GM23338 (cell line): Measurements from ENCODE around the gene TFAP2A. TPM values are rescaled to one million over a fixed set of nuclear protein-coding genes. Genes with fewer than 3 reads are reported as not detected.

Experiments used
- ATAC-seq: fragments of 200-7000 bp; cut with Tn5 transposase; 3 replicates; pipeline ENCODE4 v1.9.1; 2020
- DNase-seq: peaks from one replicate; pipeline ENCODE4 v3.0.0-alpha.2; 2015; ENCODE audit warnings: low spot score
- H2AFZ ChIP-seq: fragments of 200-600 bp; sonication (generic); 2 replicates; pipeline ENCODE4 v1.8.0; 2016; ENCODE audit warnings: antibody characterized with exemption, mild to moderate bottlenecking, moderate library complexity
- H3F3A ChIP-seq: fragments of 200-600 bp; sonication (generic); replicated peaks from 2 replicates; pipeline ENCODE4 v1.8.0; 2017; ENCODE audit warnings: antibody characterized with exemption, mixed run types, low read depth
- H3K27ac ChIP-seq: fragments of 200-600 bp; sonication (generic); 2 replicates; pipeline ENCODE4 v1.6.1; 2016; ENCODE audit warnings: low read depth
- H3K27me3 ChIP-seq: fragments of 200-600 bp; sonication (generic); 2 replicates; pipeline ENCODE4 v1.8.0; 2016; ENCODE audit warnings: mild to moderate bottlenecking, mixed run types, moderate library complexity; ENCODE audit not compliant: insufficient read depth
- H3K36me3 ChIP-seq: fragments of 200-600 bp; sonication (generic); 2 replicates; pipeline ENCODE4 v1.8.0; 2016; ENCODE audit warnings: mild to moderate bottlenecking; ENCODE audit not compliant: insufficient read depth
- H3K4me1 ChIP-seq: fragments of 200-600 bp; sonication (generic); 2 replicates; pipeline ENCODE4 v1.8.0; 2016; ENCODE audit warnings: mild to moderate bottlenecking, moderate library complexity; ENCODE audit not compliant: insufficient read depth
- H3K4me2 ChIP-seq: fragments of 200-600 bp; sonication (generic); 2 replicates; pipeline ENCODE4 v1.7.1; 2017; ENCODE audit warnings: mixed run types
- H3K4me3 ChIP-seq: fragments of 200-600 bp; sonication (generic); 2 replicates; pipeline ENCODE4 v1.6.1; 2016; ENCODE audit warnings: mixed run types
- H3K79me2 ChIP-seq: fragments of 200-600 bp; sonication (generic); replicated peaks from 2 replicates; pipeline ENCODE4 v1.8.0; 2017; ENCODE audit warnings: mild to moderate bottlenecking; ENCODE audit not compliant: insufficient read depth
- H3K9me2 ChIP-seq: fragments of 200-600 bp; sonication (generic); 2 replicates; pipeline ENCODE4 v1.8.0; 2017; ENCODE audit not compliant: insufficient read depth
- H4K20me1 ChIP-seq: fragments of 200-600 bp; sonication (generic); replicated peaks from 2 replicates; pipeline ENCODE4 v1.8.0; 2017; ENCODE audit warnings: mild to moderate bottlenecking; ENCODE audit not compliant: insufficient read depth
- H3K27ac Mint-ChIP-seq: 2 replicates; pipeline ENCODE4 v1.8.0; 2020; ENCODE audit warnings: inconsistent platforms, mild to moderate bottlenecking, moderate library complexity, mixed read lengths
- H3K27me3 Mint-ChIP-seq: 3 replicates; pipeline ENCODE4 v1.8.0; 2022; ENCODE audit warnings: low read depth, mild to moderate bottlenecking, moderate library complexity, mixed read lengths, inconsistent platforms; ENCODE audit not compliant: insufficient read depth, poor library complexity
- H3K36me3 Mint-ChIP-seq: 3 replicates; pipeline ENCODE4 v1.8.0; 2021; ENCODE audit warnings: low read depth, mild to moderate bottlenecking, inconsistent platforms, moderate library complexity, mixed read lengths
- H3K4me1 Mint-ChIP-seq: 3 replicates; pipeline ENCODE4 v1.8.0; 2020; ENCODE audit warnings: mild to moderate bottlenecking, inconsistent platforms, mixed read lengths
- H3K4me3 Mint-ChIP-seq: 3 replicates; pipeline ENCODE4 v1.8.0; 2021; ENCODE audit warnings: moderate library complexity, mild to moderate bottlenecking, inconsistent platforms, mixed read lengths
- H3K9me3 Mint-ChIP-seq: 3 replicates; pipeline ENCODE4 v1.8.0; 2020; ENCODE audit warnings: moderate library complexity, mild to moderate bottlenecking, inconsistent platforms, mixed read lengths
- CREB1 ChIP-seq: fragments of 250-450 bp; sonication (Bioruptor Pico); IDR thresholded peaks from 2 replicates; pipeline ENCODE4 v1.5.0; 2020; ENCODE audit warnings: low read depth, mild to moderate bottlenecking, moderate library complexity
- CTCF ChIP-seq, 2 experiments: fragments of 200-600 bp in 1 of 2; sonication (generic) in 1 of 2; conservative IDR thresholded peaks; 2 replicates each; pipeline versions ENCODE4 v1.5.1 to v1.6.1; 2016 to 2017; ENCODE audit warnings: antibody characterized with exemption in 2 of 2, low read depth in 2 of 2, mild to moderate bottlenecking in 2 of 2, moderate library complexity in 1 of 2
- ETS1 ChIP-seq: IDR thresholded peaks from 2 replicates; pipeline ENCODE4 v1.6.1; 2016; ENCODE audit warnings: antibody characterized with exemption
- EZH2 ChIP-seq: fragments of 200-600 bp; sonication (generic); IDR thresholded peaks from one replicate; pipeline ENCODE4 v1.8.0; 2017; ENCODE audit warnings: antibody characterized with exemption, mild to moderate bottlenecking, low read depth; ENCODE audit not compliant: unreplicated experiment
- EZH2phosphoT487 ChIP-seq: fragments of 200-600 bp; sonication (generic); IDR thresholded peaks from one replicate; pipeline ENCODE4 v1.8.1; 2018; ENCODE audit warnings: antibody characterized with exemption; ENCODE audit not compliant: unreplicated experiment
- JUNB ChIP-seq: IDR thresholded peaks from one replicate; pipeline ENCODE4 v1.6.1; 2016; ENCODE audit warnings: antibody characterized with exemption; ENCODE audit not compliant: unreplicated experiment
- POLR2AphosphoS5 ChIP-seq: IDR thresholded peaks from 2 replicates; pipeline ENCODE4 v1.6.1; 2016; ENCODE audit warnings: antibody characterized with exemption, low read depth
- STAT1 ChIP-seq: IDR thresholded peaks from one replicate; pipeline ENCODE4 v1.6.1; 2016; ENCODE audit warnings: antibody characterized with exemption; ENCODE audit not compliant: unreplicated experiment
- ZNF331 ChIP-seq: fragments of 250-450 bp; sonication (Bioruptor Pico); IDR thresholded peaks from 2 replicates; pipeline ENCODE4 v1.5.0; 2020; ENCODE audit warnings: low read depth, mild to moderate bottlenecking, moderate library complexity
- ZNF462 ChIP-seq: fragments of 250-450 bp; sonication (Bioruptor Pico); IDR thresholded peaks from 2 replicates; pipeline ENCODE4 v1.5.0; 2020; ENCODE audit warnings: mild to moderate bottlenecking, moderate library complexity
- polyA plus RNA-seq: library from polyadenylated mRNA; unstranded; fragments of >200 nt; fragmentation: Nextera tagmentation; extraction: Ambion mirVana; gene quantifications from 2 replicates; pipeline ENCODE4 v1.2.1, GENCODE V29; 2016
- total RNA-seq: library from RNA; depleted of rRNA; stranded (reverse); fragments of >200 nt; shearing (Covaris generic); gene quantifications from 2 replicates; pipeline ENCODE4 v1.2.3, GENCODE V29; 2014

The TFAP2A gene
- total and polyA plus RNA-seq, 2 experiments from 2014 or later, result not detected

- no peak for DNase-seq
- H3K27me3 ChIP-seq, result peaks cover 17% of the 10 kb centered on the region
- H4K20me1 ChIP-seq, result no peaks in the 10 kb centered on the region
- H3K36me3 Mint-ChIP-seq, result no peaks in the 10 kb centered on the region
- TF ChIP-seq EZH2, result no peak
- 0 out of 2 replicates have a peak, but pooled peaks cover 2% of the 10 kb centered on the region for H3F3A ChIP-seq
- no peak overlapping the region for H3K4me3 ChIP-seq
- peaks cover 25% of the 10 kb centered on the region for H3K27me3 Mint-ChIP-seq
- no peak for ATAC-seq
- no peak overlapping the region for H3K4me2 ChIP-seq
- peaks cover 8% of the 10 kb centered on the region; the same call in 2 of the 3 replicates for H3K4me1 Mint-ChIP-seq
- H3K4me3 Mint-ChIP-seq, result no peak overlapping the region
- peaks cover 10% of the 10 kb centered on the region for H3K4me1 ChIP-seq
- no peak overlapping the region for H3K27ac ChIP-seq
- no peak overlapping the region for H3K27ac Mint-ChIP-seq
- H3K9me3 Mint-ChIP-seq, result no peaks in the 10 kb centered on the region; the same call in 1 of the 3 replicates
- no peaks in the 10 kb centered on the region for H3K9me2 ChIP-seq
- no peaks in the 10 kb centered on the region for H3K36me3 ChIP-seq
- H3K79me2 ChIP-seq, result no peaks in the 10 kb centered on the region
- no peak overlapping the region for H2AFZ ChIP-seq
Observed at GRCh38 chr6:10433322-10433721, 18.4 kb upstream of the TFAP2A start.

GRCh38 chr6:10431423-10432164 is 16.7 kb upstream of the TFAP2A start:
- no peak for ATAC-seq
- Mint-ChIP-seq H3K4me1 (peaks cover 17% of the 10 kb centered on the region), H3K9me3 (no peaks in the 10 kb centered on the region; the same call in 1 of the 3 replicates), H3K4me3 (no peak overlapping the region), H3K36me3 (no peaks in the 10 kb centered on the region), H3K27me3 (peaks cover 43% of the 10 kb centered on the region), H3K27ac (no peak overlapping the region)
- no peak overlapping the region for H3K4me2 ChIP-seq
- H3K4me3 ChIP-seq, result no peak overlapping the region
- H3F3A ChIP-seq, result 0 out of 2 replicates have a peak, but pooled peaks cover 2% of the 10 kb centered on the region
- no peaks in the 10 kb centered on the region for H3K79me2 ChIP-seq
- H2AFZ ChIP-seq, result no peak overlapping the region
- H3K36me3 ChIP-seq, result no peaks in the 10 kb centered on the region
- H3K9me2 ChIP-seq, result no peaks in the 10 kb centered on the region
- DNase-seq, result no peak
- no peaks in the 10 kb centered on the region for H4K20me1 ChIP-seq
- H3K27me3 ChIP-seq, result peaks cover 34% of the 10 kb centered on the region
- peaks cover 21% of the 10 kb centered on the region for H3K4me1 ChIP-seq
- H3K27ac ChIP-seq, result no peak overlapping the region
- TF ChIP-seq POLR2AphosphoS5, result no peak
- TF ChIP-seq ZNF331 (CRISPR knock-in tag), result no peak
- no peak for TF ChIP-seq EZH2phosphoT487
- no peak for TF ChIP-seq JUNB
- no peak for TF ChIP-seq ZNF462
- no peak for TF ChIP-seq ETS1
- TF ChIP-seq CTCF (conservative IDR thresholded peaks at IDR 0.05; ENCODE audit: low read depth in 2 of 2), result no peak
- no peak for TF ChIP-seq CREB1 (CRISPR knock-in tag)
- TF ChIP-seq STAT1, result no peak
